Measurements from ENCODE around the gene USF1.
A peak's percentile ranks its signal among the peaks of the same experiment; 100 is the strongest.

The USF1 gene

DNA sequence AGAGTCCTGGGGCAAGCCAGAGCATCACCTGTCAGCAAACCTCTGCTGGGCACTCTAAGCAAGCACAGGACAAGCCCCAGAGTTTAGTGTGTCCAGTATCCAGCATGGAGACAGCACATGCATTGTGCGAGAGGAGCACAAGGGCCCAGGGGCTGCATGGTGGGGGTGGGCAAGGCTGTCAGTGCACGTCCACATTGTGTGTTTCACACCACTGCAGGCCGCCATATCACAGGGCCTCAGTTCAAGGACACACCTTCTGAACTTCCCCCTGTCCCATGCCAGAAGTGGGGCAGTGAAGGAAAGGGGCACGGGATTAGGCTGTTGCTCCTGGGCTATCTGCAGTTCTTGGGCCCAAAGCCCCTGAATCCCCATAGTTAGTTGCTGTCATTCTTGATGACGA is 6.2 kb downstream of the USF1 start:
- no peaks in the 10 kb centered on the region for H3K9me3 ChIP-seq (ENCODE audit: insufficient read depth, low read length, severe bottlenecking)
- peaks cover 43% of the 10 kb centered on the region for H3K36me3 ChIP-seq (ENCODE audit: insufficient read depth, low read length)
- H3K4me2 ChIP-seq (ENCODE audit: insufficient read depth, low read length): peak overlapping the region; percentile 90
- H3K27me3 ChIP-seq (ENCODE audit: insufficient read depth, low read length, poor library complexity): no peaks in the 10 kb centered on the region
- no peak overlapping the region for H2AFZ ChIP-seq (ENCODE audit: low read depth, low read length)
- H4K20me1 ChIP-seq (ENCODE audit: insufficient read depth, low read length): no peaks in the 10 kb centered on the region
- peaks cover 68% of the 10 kb centered on the region for H3K4me1 ChIP-seq (ENCODE audit: insufficient read depth, low read length)
- no peak for TF ChIP-seq EZH2 (IDR thresholded peaks at IDR 0.05; ENCODE audit: borderline replicate concordance, low read depth, low read length, severe bottlenecking)
- TF ChIP-seq, protein P1, sequence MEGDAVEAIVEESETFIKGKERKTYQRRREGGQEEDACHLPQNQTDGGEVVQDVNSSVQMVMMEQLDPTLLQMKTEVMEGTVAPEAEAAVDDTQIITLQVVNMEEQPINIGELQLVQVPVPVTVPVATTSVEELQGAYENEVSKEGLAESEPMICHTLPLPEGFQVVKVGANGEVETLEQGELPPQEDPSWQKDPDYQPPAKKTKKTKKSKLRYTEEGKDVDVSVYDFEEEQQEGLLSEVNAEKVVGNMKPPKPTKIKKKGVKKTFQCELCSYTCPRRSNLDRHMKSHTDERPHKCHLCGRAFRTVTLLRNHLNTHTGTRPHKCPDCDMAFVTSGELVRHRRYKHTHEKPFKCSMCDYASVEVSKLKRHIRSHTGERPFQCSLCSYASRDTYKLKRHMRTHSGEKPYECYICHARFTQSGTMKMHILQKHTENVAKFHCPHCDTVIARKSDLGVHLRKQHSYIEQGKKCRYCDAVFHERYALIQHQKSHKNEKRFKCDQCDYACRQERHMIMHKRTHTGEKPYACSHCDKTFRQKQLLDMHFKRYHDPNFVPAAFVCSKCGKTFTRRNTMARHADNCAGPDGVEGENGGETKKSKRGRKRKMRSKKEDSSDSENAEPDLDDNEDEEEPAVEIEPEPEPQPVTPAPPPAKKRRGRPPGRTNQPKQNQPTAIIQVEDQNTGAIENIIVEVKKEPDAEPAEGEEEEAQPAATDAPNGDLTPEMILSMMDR (IDR thresholded peaks at IDR 0.05; ENCODE audit: borderline replicate concordance, extremely low read depth, low read length, poor library complexity, severe bottlenecking): no peak
- H3K4me3 ChIP-seq (ENCODE audit: low read depth in 1 of 2, low read length in 2 of 2): peak overlapping the region in 1 of 2 experiments; percentile 91; a peak in 2 of 4 replicates
- peak overlapping the region; percentile 78 for H3K27ac ChIP-seq (ENCODE audit: low read length)
- no peak for DNase-seq
- peak overlapping the region; percentile 78 for H3K9ac ChIP-seq (ENCODE audit: low read depth, low read length)
- peaks cover 45% of the 10 kb centered on the region for H3K79me2 ChIP-seq (ENCODE audit: insufficient read depth, low read length)
- no peak for ATAC-seq (ENCODE audit: insufficient read depth, low read depth)

- peak overlapping the region; percentile 90 for H3K4me2 ChIP-seq (ENCODE audit: insufficient read depth, low read length)
Observed at GRCh38 chr1:161039154-161039545, 6.6 kb downstream of the USF1 start.

GRCh38 chr1:161038523-161039153 is 7.1 kb downstream of the USF1 start, which contains the start of gene TSTD1:
Gene TSTD1, minus strand, starts transcription at chr1:161038964. Its CDS starts 75 bp downstream, at chr1:161038889.
- peak within 1 kb of the TSS; percentile 78 for H3K27ac ChIP-seq (ENCODE audit: low read length)
- no peaks in the 10 kb centered on the region for H3K27me3 ChIP-seq (ENCODE audit: insufficient read depth, low read length, poor library complexity)
- no peaks in the 10 kb centered on the region for H3K9me3 ChIP-seq (ENCODE audit: insufficient read depth, low read length, severe bottlenecking)
- ATAC-seq (ENCODE audit: insufficient read depth, low read depth): peak; percentile 94
- H3K4me2 ChIP-seq (ENCODE audit: insufficient read depth, low read length): peak within 1 kb of the TSS; percentile 90
- peak; percentile 89 for DNase-seq
- peak within 1 kb of the TSS; percentile 90 for H2AFZ ChIP-seq (ENCODE audit: low read depth, low read length)
- no peaks in the 10 kb centered on the region for H4K20me1 ChIP-seq (ENCODE audit: insufficient read depth, low read length)
- peaks cover 43% of the 10 kb centered on the region for H3K36me3 ChIP-seq (ENCODE audit: insufficient read depth, low read length)
- TF ChIP-seq EZH2 (IDR thresholded peaks at IDR 0.05; ENCODE audit: borderline replicate concordance, low read depth, low read length, severe bottlenecking): no peak
- TF ChIP-seq, protein P1 (IDR thresholded peaks at IDR 0.05; ENCODE audit: borderline replicate concordance, extremely low read depth, low read length, poor library complexity, severe bottlenecking): peak; percentile 26
- peak within 1 kb of the TSS; percentile 61 to 91 for H3K4me3 ChIP-seq (ENCODE audit: low read depth in 1 of 2, low read length in 2 of 2)
- peak within 1 kb of the TSS; percentile 78 for H3K9ac ChIP-seq (ENCODE audit: low read depth, low read length)
- peaks cover 59% of the 10 kb centered on the region for H3K4me1 ChIP-seq (ENCODE audit: insufficient read depth, low read length)
- peaks cover 37% of the 10 kb centered on the region for H3K79me2 ChIP-seq (ENCODE audit: insufficient read depth, low read length)

More at GRCh38 chr1:161039154-161039545, 6.6 kb downstream of the USF1 start:
- peak overlapping the region; percentile 61 to 91; a peak in 3 of 4 replicates for H3K4me3 ChIP-seq (ENCODE audit: low read depth in 1 of 2, low read length in 2 of 2)
- no peaks in the 10 kb centered on the region for H3K9me3 ChIP-seq (ENCODE audit: insufficient read depth, low read length, severe bottlenecking)
- peaks cover 41% of the 10 kb centered on the region for H3K79me2 ChIP-seq (ENCODE audit: insufficient read depth, low read length)
- H3K27me3 ChIP-seq (ENCODE audit: insufficient read depth, low read length, poor library complexity): no peaks in the 10 kb centered on the region
- H4K20me1 ChIP-seq (ENCODE audit: insufficient read depth, low read length): no peaks in the 10 kb centered on the region
- peak overlapping the region; percentile 78 for H3K9ac ChIP-seq (ENCODE audit: low read depth, low read length)
- TF ChIP-seq, protein P1 (IDR thresholded peaks at IDR 0.05; ENCODE audit: borderline replicate concordance, extremely low read depth, low read length, poor library complexity, severe bottlenecking): no peak
- no peak for TF ChIP-seq EZH2 (IDR thresholded peaks at IDR 0.05; ENCODE audit: borderline replicate concordance, low read depth, low read length, severe bottlenecking)
- H2AFZ ChIP-seq (ENCODE audit: low read depth, low read length): peak overlapping the region; percentile 90
- DNase-seq (no peak), ATAC-seq (ENCODE audit: insufficient read depth, low read depth) (no peak)
- peak overlapping the region; percentile 78 for H3K27ac ChIP-seq (ENCODE audit: low read length)
- H3K4me1 ChIP-seq (ENCODE audit: insufficient read depth, low read length): peaks cover 64% of the 10 kb centered on the region
- H3K36me3 ChIP-seq (ENCODE audit: insufficient read depth, low read length): peaks cover 43% of the 10 kb centered on the region

Data from DND-41 (cell line).